Measurements from ENCODE around the gene KRIT1.

KRIT1 gene

GRCh38 chr7:92150450-92151017 is 95.2 kb downstream of the KRIT1 start:
- DNase-seq: no peak

GRCh38 chr7:92149736-92150239 is 95.9 kb downstream of the KRIT1 start:
- DNase-seq: no peak

Measured in effector CD4-positive, alpha-beta T cell (primary cell).